Measurements from ENCODE around the gene AFM. TPM values are rescaled to one million over a fixed set of nuclear protein-coding genes. Genes with fewer than 3 reads are reported as not detected.

The AFM gene
- total and polyA plus RNA-seq, 2 of the 8 experiments (the other 6 are each of a cell fraction or from before 2014, with no cell fraction given) = not detected

DNA sequence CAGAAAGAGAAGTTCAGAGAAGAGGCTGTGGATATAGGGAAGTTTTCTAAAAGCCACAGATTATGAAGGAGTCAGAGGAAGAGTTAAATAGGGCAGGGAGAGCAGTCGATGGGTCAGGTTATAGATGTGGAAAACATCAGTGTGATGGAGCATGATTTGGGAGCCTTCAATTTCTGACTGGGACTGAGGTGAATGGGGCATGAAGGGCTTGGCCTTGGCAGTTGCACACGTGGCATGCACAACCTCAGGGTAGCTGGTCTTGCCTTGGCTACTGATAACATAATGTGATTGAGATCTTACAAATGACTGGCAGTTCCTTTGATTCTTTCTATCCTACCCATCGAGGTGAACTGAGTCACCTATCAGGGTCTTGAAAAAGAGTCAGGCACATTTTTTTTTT, 59.7 kb downstream of the AFM start (continued):
- no peak for TF ChIP-seq EGR1 (IDR thresholded peaks at IDR 0.05; ENCODE audit: borderline replicate concordance, low read depth, low read length)
- TF ChIP-seq CBX8 (IDR thresholded peaks at IDR 0.05; ENCODE audit: borderline replicate concordance, low read depth, low read length) = no peak
